GM18507 (cell line): ENCODE results near the gene SRL.
"Not testable (repeated sequence)": the region's sequence is repeated elsewhere in the genome, so short reads cannot be mapped to it uniquely, and the experiment has no call there.

Experiments used
- DNase-seq: peaks from one replicate; pipeline ENCODE4 v3.0.0; 2011; ENCODE audit warnings: low read depth; ENCODE audit not compliant: insufficient read length; ENCODE audit errors: extremely low spot score
- FAIRE-seq: peaks from 2 replicates; lab custom pipeline; 2011; peaks lifted over from hg19 to GRCh38; lab: Jason Lieb, UNC

SRL gene

DNA sequence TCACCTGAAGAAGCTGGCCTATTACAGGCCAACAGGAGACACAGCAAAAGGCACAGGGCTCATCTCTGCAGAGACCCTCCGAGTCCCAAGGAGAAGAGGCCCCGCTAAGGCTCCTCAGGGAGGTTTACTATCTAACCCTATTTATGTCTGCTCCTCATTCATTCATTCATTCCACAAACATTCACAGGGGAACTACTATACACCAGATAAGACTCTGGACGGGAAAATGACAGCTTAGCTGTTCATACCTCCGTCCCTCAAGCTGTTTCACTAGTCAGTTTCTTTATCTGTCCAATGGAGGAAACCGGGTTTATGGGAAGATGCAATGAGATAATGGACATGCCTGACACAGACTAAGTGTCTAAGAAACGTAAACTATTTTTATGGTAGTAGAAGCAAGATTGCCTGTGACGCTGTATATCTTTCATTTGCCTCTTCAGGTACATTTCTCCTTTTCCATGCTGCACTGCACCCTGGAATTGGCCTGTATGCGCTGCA, 62.1 kb downstream of the SRL start:
- DNase-seq: no peak
- FAIRE-seq: no peak

DNA sequence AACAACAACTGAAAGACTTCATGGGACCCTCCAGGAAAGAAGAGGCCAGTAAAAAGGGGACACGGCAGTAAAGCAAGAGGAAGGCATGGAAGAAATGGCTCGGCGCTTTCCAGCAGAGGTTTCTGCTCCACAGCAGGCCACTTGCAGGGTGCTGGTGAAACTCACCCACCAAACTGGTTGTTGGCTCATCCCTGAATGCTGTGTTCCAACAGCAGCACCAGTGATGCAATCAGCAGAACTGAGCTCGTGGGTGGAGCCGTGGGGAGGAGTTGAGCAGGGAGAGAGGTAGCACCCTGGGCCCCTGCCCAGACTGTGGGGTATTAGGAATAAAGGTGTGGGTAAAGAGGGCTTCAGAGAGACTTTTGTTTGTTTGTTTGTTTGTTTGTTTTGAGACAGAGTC, 62.9 kb downstream of the SRL start:
- DNase-seq: no peak
- no peak for FAIRE-seq

DNA sequence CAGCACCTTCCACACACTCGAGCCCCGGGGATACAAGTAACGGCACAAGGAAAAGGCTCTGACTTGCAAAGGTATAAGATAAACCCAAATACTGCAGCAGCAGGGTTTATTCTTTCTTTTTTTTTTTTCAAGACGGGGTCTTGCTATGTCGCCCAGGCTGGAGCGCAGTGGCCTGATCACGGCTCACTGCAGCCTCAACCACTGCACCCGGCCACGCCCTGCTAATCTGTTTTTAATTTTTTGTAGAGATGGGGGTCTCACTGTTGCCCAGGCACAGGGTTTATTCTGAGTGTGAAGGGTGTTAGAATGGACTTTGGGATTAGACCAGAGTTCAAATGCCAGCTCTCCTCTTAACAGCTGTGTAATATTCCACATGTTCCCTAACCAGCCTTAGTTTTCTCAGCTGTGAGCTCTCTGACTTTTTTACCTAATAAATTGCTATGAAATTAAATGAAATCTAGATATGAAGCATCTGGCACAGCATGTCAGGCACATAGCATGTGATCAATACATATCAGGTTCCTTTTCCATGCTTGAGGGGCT, 63.3 kb downstream of the SRL start:
- DNase-seq: no peak
- FAIRE-seq: no peak

DNA sequence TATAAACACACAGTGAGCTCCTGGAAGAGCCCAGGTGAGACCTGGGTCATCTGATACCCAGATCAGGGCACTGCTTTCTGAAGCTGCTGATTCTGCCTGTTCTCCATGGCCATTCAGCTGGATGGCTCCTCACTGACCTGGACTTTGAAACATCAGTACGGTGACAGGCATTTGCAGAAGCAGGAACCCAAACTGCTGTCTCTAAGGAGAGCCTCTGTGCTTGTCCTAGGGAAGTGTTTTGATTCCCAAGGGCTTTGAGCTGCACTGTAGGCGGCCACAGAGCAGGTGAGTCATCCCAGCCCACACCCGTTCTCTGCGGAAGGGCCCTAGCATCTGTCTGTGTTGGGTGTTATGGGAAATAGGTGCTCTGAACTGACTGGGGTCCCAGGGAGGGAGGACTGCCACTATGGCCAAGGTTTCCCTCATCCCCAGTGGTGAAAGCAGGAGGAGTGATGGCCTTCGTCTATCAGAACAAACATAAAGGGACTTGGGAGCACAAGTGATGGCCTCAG, 64.9 kb downstream of the SRL start:
- peak; percentile 59 for FAIRE-seq
- peak; percentile 33 for DNase-seq

DNA sequence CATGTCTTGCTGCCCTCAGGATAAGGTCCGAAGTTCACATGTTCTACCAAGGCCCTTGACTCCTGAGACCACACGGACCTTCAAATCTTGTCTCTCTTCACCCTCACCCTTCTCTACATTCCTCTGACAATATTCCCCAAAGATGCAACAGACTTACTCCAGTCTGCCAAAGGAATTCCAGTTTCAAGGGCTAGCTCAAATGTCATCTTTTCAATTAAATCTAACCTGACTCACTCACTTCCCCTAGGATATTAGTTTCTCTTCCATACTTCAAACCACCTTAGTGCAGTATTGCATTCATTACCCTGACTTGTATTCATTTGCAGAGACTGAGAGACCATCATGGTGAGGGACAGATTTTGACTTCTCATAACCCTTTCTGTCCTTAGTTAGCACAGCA, 66.0 kb downstream of the SRL start:
- FAIRE-seq (no peak), DNase-seq (no peak)

DNA sequence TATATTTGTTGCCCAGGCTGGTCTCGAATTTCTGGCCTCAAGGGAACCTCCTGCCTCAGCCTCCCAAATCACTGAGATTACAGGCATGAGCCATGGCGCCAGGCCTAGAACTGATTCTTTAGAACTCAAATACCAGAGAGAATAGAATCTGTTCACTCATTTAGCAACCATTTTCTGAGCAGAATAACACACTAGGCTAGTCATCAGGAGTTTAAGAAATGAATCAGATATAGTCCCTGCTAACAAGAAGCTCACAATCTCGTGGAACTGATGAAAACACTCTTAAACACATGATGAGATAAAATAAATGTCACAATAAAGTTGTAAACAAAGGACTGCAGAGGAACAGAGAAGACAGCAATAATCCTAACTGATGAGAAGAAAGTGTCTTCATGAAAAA, 69.8 kb downstream of the SRL start:
- no peak for FAIRE-seq

DNA sequence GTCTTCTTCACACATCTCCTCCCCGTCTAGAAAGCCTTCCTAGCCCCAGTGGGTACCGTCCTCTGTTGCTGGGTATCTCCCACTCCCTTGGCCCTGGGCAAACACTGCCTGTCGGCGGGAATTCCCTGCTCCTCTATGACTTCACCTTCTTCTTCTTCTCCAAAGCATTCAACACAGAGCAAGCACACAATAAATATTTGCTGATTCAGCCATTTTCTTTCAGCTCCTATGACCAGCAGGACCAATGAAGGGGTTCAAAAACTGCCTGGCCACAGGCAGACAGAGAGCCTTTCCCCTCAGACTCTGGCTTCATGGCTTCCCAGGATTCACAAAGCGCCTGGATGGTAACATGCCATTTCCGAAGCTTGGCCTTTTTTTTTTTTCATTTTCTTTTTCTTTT, 72.5 kb downstream of the SRL start:
- FAIRE-seq (no peak), DNase-seq (no peak)

More for the DNA sequence above, 69.8 kb downstream of the SRL start:
- no peak for DNase-seq

DNA sequence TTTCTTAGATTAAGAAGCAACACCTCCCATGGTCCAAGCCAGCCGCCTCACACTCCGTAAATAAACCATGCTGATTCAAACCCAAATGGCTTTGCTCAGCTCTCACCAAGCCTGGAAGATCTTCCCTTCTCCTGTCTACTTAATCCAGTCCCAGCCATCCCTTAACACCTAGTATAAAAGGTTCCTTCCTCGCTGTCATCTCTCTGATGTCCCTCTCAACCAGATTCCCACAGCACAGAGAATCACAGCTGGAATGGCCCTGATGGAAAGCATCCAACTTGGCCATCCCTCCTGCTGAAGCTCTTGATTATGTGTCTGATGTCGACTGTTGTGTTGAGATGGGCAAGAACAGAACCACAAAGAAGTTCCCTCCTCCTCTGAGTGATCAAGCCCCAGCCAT, 75.1 kb downstream of the SRL start:
- FAIRE-seq (no peak), DNase-seq (no peak)

DNA sequence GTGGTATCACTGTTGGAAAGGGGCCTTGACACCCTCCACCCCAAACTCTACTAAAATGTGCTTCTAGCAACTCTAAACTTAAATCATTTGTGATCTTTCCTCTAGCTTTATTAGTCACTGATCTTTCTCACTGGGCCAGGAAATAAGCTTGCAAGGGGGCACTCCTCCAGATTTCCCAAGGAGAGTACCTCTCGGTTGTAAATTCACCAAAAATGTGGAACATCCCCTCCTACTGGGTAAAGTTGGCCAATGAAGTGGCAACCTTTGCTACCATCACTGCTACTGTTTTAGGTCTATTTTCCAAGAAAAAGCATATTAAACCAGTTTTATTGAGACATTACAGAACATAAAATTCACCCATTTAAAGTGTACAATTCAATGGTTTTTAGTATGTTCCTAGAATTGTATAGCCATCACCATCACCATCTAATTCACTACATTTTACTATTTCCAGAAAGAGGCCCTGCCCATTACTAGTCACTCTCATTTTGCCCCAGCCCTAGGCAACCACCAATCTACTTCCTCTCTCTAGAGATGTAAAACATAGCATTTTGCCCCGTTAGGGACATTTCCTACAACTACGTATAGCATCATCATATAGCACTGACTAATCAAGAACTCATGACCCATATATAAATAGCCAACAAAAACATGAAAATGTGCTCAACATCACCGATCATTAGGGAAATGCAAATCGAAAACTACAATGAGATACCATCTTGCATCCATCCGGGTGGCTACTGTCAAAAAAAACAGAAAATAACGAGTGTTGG, 81.0 kb downstream of the SRL start:
- DNase-seq: no peak
- peak; percentile 73 for FAIRE-seq

DNA sequence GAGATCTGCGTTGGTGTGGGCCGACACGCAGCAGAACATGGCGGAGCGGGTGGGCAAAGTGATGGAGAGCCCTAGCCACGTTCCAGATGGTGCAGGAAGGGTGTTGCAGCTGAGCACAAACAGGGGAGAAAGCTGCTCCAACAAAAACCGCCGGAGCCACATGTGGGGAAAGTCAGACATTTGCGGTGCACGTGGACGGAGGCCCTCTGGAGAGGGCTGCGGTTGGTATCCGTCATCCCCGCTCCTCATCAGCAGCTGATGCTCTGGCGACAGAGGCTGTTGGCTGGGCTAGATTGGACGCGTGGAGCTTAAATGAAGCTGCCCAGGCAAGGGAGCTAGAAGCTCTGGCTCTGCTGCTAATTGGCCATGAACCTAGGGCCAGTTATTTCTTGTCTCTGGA, 82.2 kb downstream of the SRL start:
- DNase-seq (no peak), FAIRE-seq (no peak)

DNA sequence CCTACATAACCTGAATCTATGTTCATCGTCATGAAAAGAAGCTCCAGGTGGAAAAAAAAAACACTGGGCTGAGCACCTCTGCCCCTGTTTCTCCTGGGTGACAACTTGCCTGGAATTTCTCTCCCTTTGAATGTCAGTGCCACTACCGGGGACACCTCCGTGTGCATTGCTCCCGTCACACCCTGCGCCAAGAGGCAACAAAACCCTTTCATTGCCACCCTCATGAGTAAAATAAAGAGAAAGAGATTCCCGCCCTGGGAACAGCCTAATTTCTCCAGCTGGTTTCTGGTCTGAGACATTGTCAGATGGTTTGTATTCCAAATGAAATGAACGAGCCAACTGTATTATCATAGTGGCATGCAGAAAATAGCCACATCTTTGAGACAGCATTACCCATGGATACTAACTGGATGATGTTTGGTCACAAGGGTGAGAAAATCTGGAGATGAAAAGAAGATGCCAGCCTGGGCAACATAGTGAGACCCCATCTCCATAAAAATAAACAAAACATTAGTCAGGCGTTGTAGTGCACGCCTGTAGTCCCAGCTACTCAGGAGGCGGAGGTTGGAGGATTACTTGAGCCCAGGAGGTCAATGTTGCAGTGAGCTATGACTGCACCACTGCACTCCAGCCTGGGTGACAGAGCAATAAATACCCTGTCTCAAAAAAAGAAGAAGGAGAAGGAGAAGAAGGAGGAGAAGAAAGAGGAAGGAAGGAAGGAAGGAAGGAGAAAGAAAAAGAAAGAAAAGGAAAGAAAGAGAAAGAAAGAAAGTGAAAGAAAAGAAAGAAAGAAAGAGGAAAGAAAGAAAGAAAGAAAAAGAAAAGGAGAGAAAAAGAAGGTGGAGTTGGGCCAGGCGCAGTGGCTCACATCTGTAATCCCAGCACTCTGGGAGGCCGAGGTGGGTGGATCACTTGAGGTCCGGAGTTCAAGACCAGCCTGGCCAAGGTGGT, 83.5 kb downstream of the SRL start:
- DNase-seq (no peak), FAIRE-seq (no peak)

DNA sequence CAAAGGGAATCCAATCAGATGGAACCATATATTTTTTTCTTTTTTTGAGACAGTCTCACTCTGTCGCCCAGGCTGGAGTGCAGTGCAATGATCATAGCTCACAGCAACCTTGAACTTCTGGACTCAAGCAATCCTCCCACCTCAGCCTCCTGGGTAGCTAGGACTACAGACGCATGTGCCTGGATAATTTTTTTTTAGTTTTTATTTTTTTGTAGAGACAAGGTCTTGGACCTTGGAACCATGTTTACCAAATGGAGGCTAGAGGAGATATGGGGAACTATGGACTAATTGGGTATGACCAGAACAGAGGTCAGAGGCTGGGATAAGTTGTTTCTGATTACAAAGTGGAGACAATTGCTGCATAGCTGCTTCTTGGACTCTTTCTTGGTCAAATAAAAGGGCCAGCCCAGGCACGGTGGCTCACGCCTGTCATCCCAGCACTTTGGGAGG, 84.5 kb downstream of the SRL start:
- FAIRE-seq (no peak), DNase-seq (no peak)

DNA sequence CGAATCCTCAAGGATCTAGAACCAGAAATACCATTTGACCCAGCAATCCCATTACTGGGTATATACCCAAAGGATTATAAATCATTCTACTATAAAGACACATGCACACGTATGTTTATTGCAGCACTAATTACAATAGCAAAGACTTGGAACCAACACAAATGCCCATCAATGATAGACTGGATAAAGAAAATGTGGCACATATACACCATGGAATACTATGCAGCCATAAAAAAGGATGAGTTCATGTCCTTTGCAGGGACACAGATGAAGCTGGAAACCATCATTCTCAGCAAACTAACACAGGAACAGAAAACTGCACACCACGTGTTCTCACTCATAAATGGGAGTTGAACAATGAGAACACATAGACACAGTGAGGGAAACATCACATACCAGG, 85.4 kb downstream of the SRL start:
- DNase-seq, FAIRE-seq: not testable (repeated sequence)

DNA sequence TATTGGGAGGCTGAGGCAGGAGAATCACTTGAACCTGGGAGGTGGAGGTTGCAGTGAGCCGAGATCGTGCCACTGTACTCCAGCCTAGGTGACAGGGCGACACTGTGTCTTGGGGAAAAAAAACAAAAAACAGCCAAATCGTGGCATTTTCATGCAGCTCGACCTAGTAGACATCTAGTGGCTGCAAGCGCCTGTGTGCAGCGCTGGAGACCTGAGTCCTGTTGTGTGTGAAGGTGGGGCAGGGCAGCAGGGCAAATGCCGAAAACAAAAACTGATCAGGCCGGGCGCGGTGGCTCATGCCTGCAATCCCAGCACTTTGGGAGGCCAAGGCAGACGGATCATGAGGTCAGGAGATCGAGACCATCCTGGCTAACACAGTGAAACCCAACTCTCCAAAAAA, 88.5 kb downstream of the SRL start:
- not testable (repeated sequence) for DNase-seq

DNA sequence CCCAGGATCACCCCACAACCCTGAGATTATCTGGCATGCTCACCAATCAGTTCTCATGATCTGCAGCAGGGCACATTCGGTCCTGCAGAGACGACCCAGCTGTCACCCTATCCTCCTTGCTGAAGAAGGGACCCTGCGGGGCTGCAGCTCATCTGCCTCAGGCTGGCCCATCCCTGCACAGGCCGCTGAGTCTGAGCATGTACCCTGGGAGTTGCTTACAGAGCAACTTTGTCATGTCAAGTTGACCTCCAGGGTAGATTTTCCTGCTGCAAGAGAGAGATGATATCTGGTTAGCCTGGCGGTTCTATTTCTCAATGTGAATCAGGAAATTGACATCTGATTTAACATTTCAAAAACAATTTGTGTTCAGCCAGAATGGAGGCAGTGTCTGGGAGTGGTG, 89.6 kb downstream of the SRL start:
- FAIRE-seq (no peak), DNase-seq (no peak)

More for the DNA sequence above, 88.5 kb downstream of the SRL start:
- FAIRE-seq: not testable (repeated sequence)

DNA sequence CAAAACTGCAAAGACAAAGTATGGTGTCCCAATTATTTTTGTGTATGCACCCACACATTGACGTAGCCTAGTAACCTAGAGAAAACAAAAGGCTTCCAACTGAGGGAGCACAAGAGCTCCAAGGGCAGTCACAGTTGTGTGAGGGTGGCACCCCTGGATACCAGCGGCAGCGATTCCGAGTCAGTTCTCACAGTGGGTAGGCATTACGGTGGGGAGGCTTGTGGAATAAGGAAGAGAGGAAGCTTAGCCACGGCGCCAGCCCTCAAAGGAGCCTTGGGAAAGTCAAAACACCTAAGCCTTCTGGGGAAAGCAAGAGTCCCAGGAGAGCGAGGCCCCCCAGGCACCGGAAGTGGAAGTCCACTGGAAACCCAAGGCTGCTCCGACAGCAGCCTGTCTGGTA, 94.6 kb downstream of the SRL start:
- FAIRE-seq (no peak), DNase-seq (no peak)

DNA sequence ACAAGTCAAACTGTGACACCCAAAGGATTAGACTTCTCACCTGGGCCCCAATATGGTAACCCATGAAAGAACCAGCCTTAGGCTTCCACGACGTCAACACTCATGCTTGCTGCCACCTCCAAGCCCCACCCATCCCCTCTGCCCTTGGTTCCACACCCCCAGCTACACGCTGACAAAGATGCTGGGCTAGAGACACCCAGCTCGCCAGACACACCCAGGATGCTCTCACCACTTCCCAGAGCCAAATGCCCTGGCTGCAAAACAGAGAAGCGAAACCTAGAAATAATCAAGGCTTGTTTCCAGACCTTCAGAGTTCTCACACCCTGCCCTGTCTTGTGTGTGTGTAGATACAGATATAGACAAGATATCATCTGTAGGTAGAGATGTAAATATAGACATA, 99.6 kb downstream of the SRL start:
- DNase-seq: peak; percentile 62

DNA sequence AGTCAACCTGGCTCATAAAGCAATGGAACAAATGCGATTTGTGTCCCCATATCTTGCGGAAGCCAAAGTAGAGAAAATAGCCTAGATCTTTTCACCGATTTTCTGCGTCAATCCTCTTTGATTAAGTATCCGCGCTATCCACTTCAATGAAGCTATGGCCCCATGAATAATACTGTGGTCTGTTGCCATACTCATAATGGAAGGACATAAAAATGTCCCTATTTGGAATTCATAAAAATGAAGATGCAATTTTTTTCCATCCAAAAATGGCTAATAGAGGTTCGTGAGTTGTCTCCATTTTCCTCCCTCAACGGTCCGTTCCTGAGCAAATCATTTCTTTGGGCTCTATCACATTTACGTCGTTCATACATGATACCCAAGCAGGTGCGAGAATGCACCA, 100.3 kb downstream of the SRL start:
- FAIRE-seq (no peak), DNase-seq (no peak)

More for the DNA sequence above, 99.6 kb downstream of the SRL start:
- FAIRE-seq: peak; percentile 89

DNA sequence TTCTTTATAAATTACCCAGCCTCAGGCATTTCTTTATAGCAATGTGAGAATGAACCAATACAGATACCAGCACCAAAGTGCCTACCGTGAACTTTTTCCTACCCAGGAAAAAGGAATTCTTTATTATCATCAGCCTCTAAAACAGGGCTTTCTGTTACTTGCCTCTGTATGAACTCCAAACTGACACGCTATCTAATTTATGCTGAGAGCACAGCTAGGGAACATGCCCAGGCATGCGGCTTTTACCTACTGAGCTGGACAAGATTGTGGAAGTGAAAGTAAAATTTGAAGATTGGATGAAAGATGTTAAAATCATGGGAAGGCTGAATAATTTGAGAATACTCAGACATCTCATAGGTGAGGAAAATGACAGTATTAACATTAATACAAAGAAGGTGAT, 101.2 kb downstream of the SRL start:
- FAIRE-seq (no peak), DNase-seq (no peak)

DNA sequence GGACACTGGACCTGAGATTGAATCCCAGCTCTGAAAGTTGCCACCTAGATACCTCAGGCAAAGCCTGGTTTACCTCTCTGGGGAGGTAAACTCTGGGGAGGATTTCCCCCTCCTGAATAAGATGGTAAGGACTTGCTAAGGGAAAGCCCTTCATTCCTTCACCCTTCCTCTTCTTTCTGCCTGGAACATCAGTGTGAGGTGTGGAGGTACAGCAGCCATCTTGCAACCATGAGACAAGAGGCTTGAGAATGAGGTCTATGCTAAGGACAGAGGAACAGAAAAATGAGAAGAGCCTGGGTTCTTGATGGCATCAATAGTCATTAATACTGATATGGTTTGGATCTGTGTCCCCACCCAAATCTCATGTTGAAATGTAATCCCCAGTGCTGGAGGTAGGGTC, 101.9 kb downstream of the SRL start:
- no peak for DNase-seq
- FAIRE-seq: no peak
